WTC11 (cell line): ENCODE data around the gene GPR132. TPM values are rescaled to one million over a fixed set of nuclear protein-coding genes. Genes with fewer than 3 reads are reported as not detected.
A peak's percentile ranks its signal among the peaks of the same experiment; 100 is the strongest.
"Not testable (repeated sequence)": the region's sequence is repeated elsewhere in the genome, so short reads cannot be mapped to it uniquely, and the experiment has no call there.

Experiments
- ATAC-seq: fragments of 200-7000 bp; cut with Tn5 transposase; 2 replicates; pipeline ENCODE4 v1.10.0; 2021; ENCODE audit warnings: mild to moderate bottlenecking, moderate library complexity
- CTCF ChIA-PET: fragments of 300-600 bp; sonication (Branson Sonifier 250); formaldehyde crosslinking; loops from one replicate; lab custom pipeline; 2021; ENCODE audit warnings: antibody characterized with exemption; lab: Charles Lee
- POLR2A ChIA-PET: fragments of 350-600 bp; sonication (Branson Sonifier 250); formaldehyde crosslinking; loops from one replicate; lab custom pipeline; 2021; ENCODE audit warnings: antibody characterized with exemption; lab: Charles Lee
- DNase-seq: peaks from one replicate; pipeline ENCODE4 v3.0.0; 2021; ENCODE audit warnings: low spot score
- H3K27ac Mint-ChIP-seq: 2 replicates; pipeline ENCODE4 v1.8.0; 2021; ENCODE audit warnings: mixed read lengths
- H3K27me3 Mint-ChIP-seq: 2 replicates; pipeline ENCODE4 v1.8.0; 2021; ENCODE audit warnings: low read depth, mild to moderate bottlenecking, moderate library complexity, mixed read lengths
- H3K36me3 Mint-ChIP-seq: 2 replicates; pipeline ENCODE4 v1.8.0; 2021; ENCODE audit warnings: mixed read lengths
- H3K4me1 Mint-ChIP-seq: 2 replicates; pipeline ENCODE4 v1.8.0; 2022; ENCODE audit warnings: mixed read lengths
- H3K4me3 Mint-ChIP-seq: 2 replicates; pipeline ENCODE4 v1.8.0; 2021; ENCODE audit warnings: mild to moderate bottlenecking, moderate library complexity, mixed read lengths
- H3K9me3 Mint-ChIP-seq: 2 replicates; pipeline ENCODE4 v1.8.0; 2021; ENCODE audit warnings: mixed read lengths
- CBFB ChIP-seq: sonication (generic); formaldehyde crosslinking; IDR thresholded peaks from 2 replicates; pipeline ENCODE4 v1.8.1; 2022; ENCODE audit warnings: mild to moderate bottlenecking, low read depth, missing genetic modification reagents
- ETV6 ChIP-seq: sonication (generic); formaldehyde crosslinking; IDR thresholded peaks from 2 replicates; pipeline ENCODE4 v1.8.1; 2022; ENCODE audit warnings: mild to moderate bottlenecking, missing genetic modification reagents
- GTF2I ChIP-seq: fragments of 250-450 bp; sonication (Bioruptor Pico); conservative IDR thresholded peaks from 2 replicates; pipeline ENCODE4 v1.4.0; 2021; ENCODE audit warnings: mild to moderate bottlenecking
- JAZF1 ChIP-seq: fragments of 250-450 bp; sonication (Bioruptor Pico); IDR thresholded peaks from 2 replicates; pipeline ENCODE4 v1.9.0; 2021; ENCODE audit warnings: moderate library complexity, mild to moderate bottlenecking, inconsistent platforms
- JUN ChIP-seq: sonication (generic); formaldehyde crosslinking; IDR thresholded peaks from 2 replicates; pipeline ENCODE4 v1.8.0; 2023; ENCODE audit warnings: mild to moderate bottlenecking, missing genetic modification reagents
- NFATC4 ChIP-seq: fragments of 250-450 bp; sonication (Bioruptor Pico); IDR thresholded peaks from 2 replicates; pipeline ENCODE4 v1.9.0; 2021; ENCODE audit warnings: mild to moderate bottlenecking
- NFYB ChIP-seq: sonication (generic); formaldehyde crosslinking; conservative IDR thresholded peaks from 2 replicates; pipeline ENCODE4 v1.8.0; 2022; ENCODE audit warnings: low read depth, missing genetic modification reagents
- TP53 ChIP-seq: sonication (generic); formaldehyde crosslinking; IDR thresholded peaks from 2 replicates; pipeline ENCODE4 v1.8.1; 2023; ENCODE audit warnings: mild to moderate bottlenecking, missing genetic modification reagents
- ZNF138 ChIP-seq: sonication (generic); formaldehyde crosslinking; conservative IDR thresholded peaks from 2 replicates; pipeline ENCODE4 v1.8.1; 2022; ENCODE audit warnings: mild to moderate bottlenecking, moderate library complexity, missing genetic modification reagents
- ZNF232 ChIP-seq: sonication (generic); formaldehyde crosslinking; IDR thresholded peaks from 2 replicates; pipeline ENCODE4 v1.8.0; 2022; ENCODE audit warnings: mild to moderate bottlenecking, missing genetic modification reagents
- ZNF396 ChIP-seq: fragments of 250-450 bp; sonication (Bioruptor Pico); IDR thresholded peaks from 2 replicates; pipeline ENCODE4 v1.8.0; 2021; ENCODE audit warnings: mild to moderate bottlenecking, moderate library complexity, borderline replicate concordance
- total RNA-seq: library from RNA; stranded (reverse); gene quantifications from 3 replicates; pipeline ENCODE4 v1.2.3, GENCODE V29; 2021
- TF ChIP-seq, protein P1 (sequence below): sonication (generic); formaldehyde crosslinking; IDR thresholded peaks from 2 replicates; pipeline ENCODE4 v1.8.0; 2022; ENCODE audit warnings: mild to moderate bottlenecking, missing genetic modification reagents
- TF ChIP-seq, protein P2 (sequence below): fragments of 250-450 bp; sonication (Bioruptor Pico); IDR thresholded peaks from 2 replicates; pipeline ENCODE4 v1.9.0; 2021; ENCODE audit warnings: moderate library complexity, mild to moderate bottlenecking, inconsistent platforms, borderline replicate concordance
- TF ChIP-seq, protein P3 (sequence below): fragments of 250-450 bp; sonication (Bioruptor Pico); conservative IDR thresholded peaks from 2 replicates; pipeline ENCODE4 v1.9.0; 2021; ENCODE audit warnings: mild to moderate bottlenecking
- TF ChIP-seq, protein P4 (sequence below): sonication (generic); formaldehyde crosslinking; IDR thresholded peaks from 2 replicates; pipeline ENCODE4 v1.8.0; 2022; ENCODE audit warnings: missing genetic modification reagents
- TF ChIP-seq, protein P5 (sequence below): fragments of 250-450 bp; sonication (Bioruptor Pico); IDR thresholded peaks from 2 replicates; pipeline ENCODE4 v1.8.0; 2021; ENCODE audit warnings: mild to moderate bottlenecking

The GPR132 gene
- total RNA-seq, 1 experiment from 2014 or later, result 0.13 TPM

DNA sequence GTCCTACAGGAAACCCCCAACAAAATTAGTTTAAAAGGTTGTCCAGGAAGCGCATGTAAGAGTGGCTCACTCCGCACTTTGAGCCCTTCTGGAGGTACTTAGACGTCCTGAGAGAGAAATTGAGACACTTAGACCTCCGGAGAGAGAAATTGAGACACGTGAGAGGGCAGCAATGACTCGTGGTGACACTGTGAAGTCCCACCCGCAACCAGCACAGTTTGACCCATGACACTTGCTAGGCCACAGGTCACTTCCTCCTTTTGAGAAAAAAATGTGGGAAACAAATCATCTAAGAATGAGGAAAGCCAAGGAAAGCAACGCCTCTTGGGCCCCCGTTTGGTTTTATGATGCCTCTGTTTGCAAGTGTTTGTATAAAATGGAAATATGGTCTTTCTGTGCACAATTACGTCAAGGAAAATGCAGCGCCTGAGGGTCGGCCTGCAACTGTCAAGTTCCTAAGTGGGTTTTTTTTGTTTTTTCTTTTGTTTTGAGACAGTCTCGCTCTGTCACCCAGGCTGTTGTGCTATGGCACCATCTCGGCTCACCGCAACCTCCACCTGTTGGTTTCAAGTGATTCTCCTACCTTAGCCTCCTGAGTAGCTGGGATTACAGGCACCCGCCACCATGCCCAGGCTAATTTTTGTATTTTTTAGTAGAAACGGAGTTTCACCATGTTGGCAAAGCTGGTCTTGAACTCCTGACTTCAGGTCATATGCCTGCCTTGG is 30.8 kb downstream of the GPR132 start:
- H3K36me3 Mint-ChIP-seq, result no peaks in the 10 kb centered on the region
- H3K4me3 Mint-ChIP-seq, result peak overlapping the region; percentile 82
- ChIA-PET CTCF (interaction anchor here (1.4 kb wide), 1 partner anchor 11 kb away, joined by 4 read pairs; no protein-coding TSS in a partner anchor), POLR2A (no interaction called here)
- TF ChIP-seq, protein P1, sequence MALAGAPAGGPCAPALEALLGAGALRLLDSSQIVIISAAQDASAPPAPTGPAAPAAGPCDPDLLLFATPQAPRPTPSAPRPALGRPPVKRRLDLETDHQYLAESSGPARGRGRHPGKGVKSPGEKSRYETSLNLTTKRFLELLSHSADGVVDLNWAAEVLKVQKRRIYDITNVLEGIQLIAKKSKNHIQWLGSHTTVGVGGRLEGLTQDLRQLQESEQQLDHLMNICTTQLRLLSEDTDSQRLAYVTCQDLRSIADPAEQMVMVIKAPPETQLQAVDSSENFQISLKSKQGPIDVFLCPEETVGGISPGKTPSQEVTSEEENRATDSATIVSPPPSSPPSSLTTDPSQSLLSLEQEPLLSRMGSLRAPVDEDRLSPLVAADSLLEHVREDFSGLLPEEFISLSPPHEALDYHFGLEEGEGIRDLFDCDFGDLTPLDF, result no peak
- TF ChIP-seq ZNF138 (no peak), JAZF1 (CRISPR knock-in tag) (no peak), NFYB (CRISPR knock-in tag) (no peak), JUN (CRISPR knock-in tag) (no peak), NFATC4 (no peak), ZNF232 (CRISPR knock-in tag) (no peak), ZNF396 (CRISPR knock-in tag) (no peak), CBFB (CRISPR knock-in tag) (no peak), TP53 (CRISPR knock-in tag) (no peak), GTF2I (CRISPR knock-in tag) (no peak)
- TF ChIP-seq, protein P2, sequence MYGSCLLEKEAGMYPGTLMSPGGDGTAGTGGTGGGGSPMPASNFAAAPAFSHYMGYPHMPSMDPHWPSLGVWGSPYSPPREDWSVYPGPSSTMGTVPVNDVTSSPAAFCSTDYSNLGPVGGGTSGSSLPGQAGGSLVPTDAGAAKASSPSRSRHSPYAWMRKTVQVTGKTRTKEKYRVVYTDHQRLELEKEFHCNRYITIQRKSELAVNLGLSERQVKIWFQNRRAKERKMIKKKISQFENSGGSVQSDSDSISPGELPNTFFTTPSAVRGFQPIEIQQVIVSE (CRISPR knock-in tag), result no peak
- TF ChIP-seq, protein P3, sequence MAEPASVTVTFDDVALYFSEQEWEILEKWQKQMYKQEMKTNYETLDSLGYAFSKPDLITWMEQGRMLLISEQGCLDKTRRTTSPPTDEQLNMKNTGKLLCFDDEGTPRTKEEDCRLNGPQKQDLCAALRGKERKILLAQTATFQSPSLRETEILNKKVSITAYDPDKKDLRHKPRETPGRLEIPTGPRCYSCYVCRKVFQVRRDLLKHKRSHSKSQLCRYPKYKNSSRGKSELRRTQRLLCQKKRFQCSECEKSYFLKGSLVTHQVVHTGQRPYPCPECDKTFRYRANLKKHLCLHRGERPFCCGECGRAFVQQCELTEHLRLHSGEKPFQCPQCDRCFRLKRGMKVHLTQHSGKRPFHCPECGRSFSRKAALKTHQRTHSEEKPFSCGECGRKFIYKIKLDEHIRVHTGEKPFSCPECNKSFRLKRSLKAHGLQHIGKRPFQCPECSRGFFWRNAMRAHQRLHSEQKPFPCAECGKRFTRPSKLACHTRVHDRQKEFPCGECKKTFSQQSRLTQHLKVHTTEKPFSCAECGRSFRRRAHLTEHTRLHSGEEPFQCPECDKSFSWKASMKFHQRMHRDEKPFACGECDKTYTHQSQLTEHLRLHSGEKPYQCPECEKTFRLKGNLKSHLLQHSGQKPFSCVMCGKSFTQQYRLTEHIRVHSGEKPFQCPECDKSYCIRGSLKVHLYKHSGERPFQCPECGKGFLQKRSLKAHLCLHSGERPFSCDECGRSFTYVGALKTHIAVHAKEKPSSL (CRISPR knock-in tag), result no peak
- TF ChIP-seq, protein P4, sequence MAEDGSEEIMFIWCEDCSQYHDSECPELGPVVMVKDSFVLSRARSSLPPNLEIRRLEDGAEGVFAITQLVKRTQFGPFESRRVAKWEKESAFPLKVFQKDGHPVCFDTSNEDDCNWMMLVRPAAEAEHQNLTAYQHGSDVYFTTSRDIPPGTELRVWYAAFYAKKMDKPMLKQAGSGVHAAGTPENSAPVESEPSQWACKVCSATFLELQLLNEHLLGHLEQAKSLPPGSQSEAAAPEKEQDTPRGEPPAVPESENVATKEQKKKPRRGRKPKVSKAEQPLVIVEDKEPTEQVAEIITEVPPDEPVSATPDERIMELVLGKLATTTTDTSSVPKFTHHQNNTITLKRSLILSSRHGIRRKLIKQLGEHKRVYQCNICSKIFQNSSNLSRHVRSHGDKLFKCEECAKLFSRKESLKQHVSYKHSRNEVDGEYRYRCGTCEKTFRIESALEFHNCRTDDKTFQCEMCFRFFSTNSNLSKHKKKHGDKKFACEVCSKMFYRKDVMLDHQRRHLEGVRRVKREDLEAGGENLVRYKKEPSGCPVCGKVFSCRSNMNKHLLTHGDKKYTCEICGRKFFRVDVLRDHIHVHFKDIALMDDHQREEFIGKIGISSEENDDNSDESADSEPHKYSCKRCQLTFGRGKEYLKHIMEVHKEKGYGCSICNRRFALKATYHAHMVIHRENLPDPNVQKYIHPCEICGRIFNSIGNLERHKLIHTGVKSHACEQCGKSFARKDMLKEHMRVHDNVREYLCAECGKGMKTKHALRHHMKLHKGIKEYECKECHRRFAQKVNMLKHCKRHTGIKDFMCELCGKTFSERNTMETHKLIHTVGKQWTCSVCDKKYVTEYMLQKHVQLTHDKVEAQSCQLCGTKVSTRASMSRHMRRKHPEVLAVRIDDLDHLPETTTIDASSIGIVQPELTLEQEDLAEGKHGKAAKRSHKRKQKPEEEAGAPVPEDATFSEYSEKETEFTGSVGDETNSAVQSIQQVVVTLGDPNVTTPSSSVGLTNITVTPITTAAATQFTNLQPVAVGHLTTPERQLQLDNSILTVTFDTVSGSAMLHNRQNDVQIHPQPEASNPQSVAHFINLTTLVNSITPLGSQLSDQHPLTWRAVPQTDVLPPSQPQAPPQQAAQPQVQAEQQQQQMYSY, result no peak
- TF ChIP-seq, protein P5, sequence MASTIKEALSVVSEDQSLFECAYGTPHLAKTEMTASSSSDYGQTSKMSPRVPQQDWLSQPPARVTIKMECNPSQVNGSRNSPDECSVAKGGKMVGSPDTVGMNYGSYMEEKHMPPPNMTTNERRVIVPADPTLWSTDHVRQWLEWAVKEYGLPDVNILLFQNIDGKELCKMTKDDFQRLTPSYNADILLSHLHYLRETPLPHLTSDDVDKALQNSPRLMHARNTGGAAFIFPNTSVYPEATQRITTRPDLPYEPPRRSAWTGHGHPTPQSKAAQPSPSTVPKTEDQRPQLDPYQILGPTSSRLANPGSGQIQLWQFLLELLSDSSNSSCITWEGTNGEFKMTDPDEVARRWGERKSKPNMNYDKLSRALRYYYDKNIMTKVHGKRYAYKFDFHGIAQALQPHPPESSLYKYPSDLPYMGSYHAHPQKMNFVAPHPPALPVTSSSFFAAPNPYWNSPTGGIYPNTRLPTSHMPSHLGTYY (CRISPR knock-in tag), result no peak
- peaks cover 50% of the 10 kb centered on the region for H3K27me3 Mint-ChIP-seq
- H3K9me3 Mint-ChIP-seq, result no peaks in the 10 kb centered on the region
- H3K4me1 Mint-ChIP-seq, result peaks cover 18% of the 10 kb centered on the region
- no peak overlapping the region for H3K27ac Mint-ChIP-seq
- no peak for ATAC-seq
- DNase-seq, result no peak

DNA sequence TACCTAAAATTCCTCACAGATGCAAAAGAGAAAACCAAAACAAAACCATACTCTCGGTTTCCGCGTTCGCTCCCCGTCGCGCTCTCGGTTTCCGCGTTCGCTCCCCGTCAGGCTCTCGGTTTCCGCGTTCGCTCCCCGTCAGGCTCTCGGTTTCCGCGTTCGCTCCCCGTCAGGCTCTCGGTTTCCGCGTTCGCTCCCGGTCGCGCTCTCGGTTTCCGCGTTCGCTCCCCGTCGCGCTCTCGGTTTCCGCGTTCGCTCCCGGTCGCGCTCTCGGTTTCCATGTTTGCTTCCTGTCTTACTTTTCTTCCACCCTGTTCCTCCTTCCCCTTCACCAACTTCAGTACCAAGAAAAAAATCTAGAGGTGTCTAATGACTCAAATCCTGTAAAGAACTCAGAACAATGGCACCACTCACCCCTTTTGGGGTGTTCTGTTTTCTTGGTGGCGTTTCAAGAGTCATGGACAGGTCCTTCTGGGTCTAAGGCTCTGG is 31.8 kb downstream of the GPR132 start:
- TF ChIP-seq ETV6 (CRISPR knock-in tag), result 0 out of 2 replicates have a peak, but pooled peaks have one; percentile 66
- H3K27ac Mint-ChIP-seq, POLR2A ChIA-PET, H3K36me3 Mint-ChIP-seq, H3K9me3 Mint-ChIP-seq, DNase-seq, ATAC-seq: not testable (repeated sequence)
- peaks cover 15% of the 10 kb centered on the region for H3K4me1 Mint-ChIP-seq
- CTCF ChIA-PET, result interaction anchor here (1.4 kb wide), 1 partner anchor 12 kb away, joined by 4 read pairs; no protein-coding TSS in a partner anchor
- peak overlapping the region; percentile 82 for H3K4me3 Mint-ChIP-seq
- peaks cover 57% of the 10 kb centered on the region for H3K27me3 Mint-ChIP-seq

DNA sequence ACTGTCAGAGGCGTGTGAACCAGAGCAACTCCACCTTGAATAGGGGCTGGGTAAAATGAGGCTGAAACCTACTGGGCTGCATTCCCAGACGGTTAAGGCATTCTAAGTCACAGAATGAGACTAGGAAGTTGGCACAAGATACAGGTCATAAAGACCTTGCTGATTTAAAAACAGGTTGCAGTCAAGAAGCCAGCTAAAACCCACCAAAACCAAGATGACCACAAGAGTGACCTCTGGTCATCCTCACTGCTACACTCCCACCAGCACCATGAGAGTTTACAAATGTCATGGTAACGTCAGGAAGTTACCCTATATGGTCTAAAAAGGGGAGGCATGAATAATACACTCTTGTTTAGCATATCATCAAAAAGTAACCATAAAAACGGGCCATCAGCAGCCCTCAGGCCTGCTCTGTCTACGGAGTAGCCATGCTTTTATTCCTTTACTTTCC is 32.8 kb downstream of the GPR132 start:
- Mint-ChIP-seq H3K27me3 (peaks cover 57% of the 10 kb centered on the region), H3K4me3 (peak overlapping the region; percentile 82), H3K4me1 (peaks cover 15% of the 10 kb centered on the region)
- POLR2A ChIA-PET, DNase-seq, H3K27ac Mint-ChIP-seq, ATAC-seq, H3K36me3 Mint-ChIP-seq, H3K9me3 Mint-ChIP-seq: not testable (repeated sequence)
- CTCF ChIA-PET, result interaction anchor here (1.7 kb wide), 1 partner anchor 11 kb away, joined by 4 read pairs; the partner anchor contains the start of gene CDCA4
